SKM-1 treated with dmso at 0.1 percent for 144 hours (cell line): ENCODE data around the gene RAB39B.

Source experiments
- DNase-seq: peaks from one replicate; lab custom pipeline; 2025; ENCODE audit not compliant: unreplicated experiment; lab: John Stamatoyannopoulos, UW

Gene RAB39B

GRCh38 chrX:155216179-155216939, 47.9 kb downstream of the RAB39B start, which contains the start of gene VBP1:
TSS of gene VBP1 (plus strand) at chrX:155216460. CDS start at chrX:155216483, 23 bp downstream.
- peak; percentile 85 for DNase-seq

GRCh38 chrX:155215443-155216178, 48.7 kb downstream of the RAB39B start:
- no peak for DNase-seq

- DNase-seq, result no peak
Observed at GRCh38 chrX:155213731-155214130, 50.6 kb downstream of the RAB39B start.

GRCh38 chrX:155211208-155211607, 53.1 kb downstream of the RAB39B start:
- DNase-seq, result no peak
